Posterior cingulate gyrus (tissue), 11 donors: ENCODE data around the gene VPS13A.

ENCODE experiments used
- DNase-seq, 10 donors: peaks; one replicate each; pipeline versions ENCODE4 v3.0.0 to v3.0.0-alpha.2; 2020 to 2021; ENCODE audit warnings: mixed read lengths in 3 of 10
- intact Hi-C: fragments of 100-400 bp; cut with DNase I; formaldehyde crosslinking; loops from one replicate; pipeline ENCODE4 v1.15.1; 2023

VPS13A gene

DNA sequence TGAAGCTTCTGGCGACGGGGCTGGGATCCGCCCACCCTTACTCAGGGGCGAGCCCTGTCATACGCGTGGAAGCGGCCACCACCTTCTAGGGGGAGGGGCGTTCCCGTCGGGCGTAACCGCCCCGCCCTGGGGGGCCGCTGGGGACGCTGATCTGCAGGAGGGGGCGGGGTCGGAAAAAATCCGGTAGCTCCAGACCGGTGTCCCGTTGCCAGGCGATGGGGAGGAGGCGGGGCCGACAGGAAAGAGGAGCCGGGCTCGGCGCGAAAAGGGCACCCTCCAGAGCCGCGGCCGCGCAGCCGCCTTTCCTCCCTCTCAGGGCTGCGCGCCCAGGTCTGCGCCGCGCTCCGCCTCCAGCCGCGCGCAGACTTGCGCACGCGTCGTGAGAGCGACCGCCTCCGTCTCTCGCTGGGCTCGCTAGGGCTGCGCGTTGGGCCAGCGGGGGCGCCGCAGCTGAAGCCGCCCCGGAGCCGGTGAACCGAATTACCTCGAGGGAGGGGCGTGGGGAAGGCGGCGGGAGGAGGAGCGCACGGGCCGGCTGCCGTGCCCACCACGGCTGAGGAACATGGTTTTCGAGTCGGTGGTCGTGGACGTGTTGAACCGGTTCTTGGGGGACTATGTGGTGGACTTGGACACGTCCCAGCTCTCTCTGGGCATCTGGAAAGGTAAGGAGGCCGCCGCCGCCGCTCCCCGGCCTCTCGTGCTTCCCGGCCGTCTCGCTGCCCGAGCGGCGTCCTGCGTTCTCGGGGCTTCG, at the start of gene VPS13A:
Gene VPS13A, plus strand, starts transcription at position 392 of the 751 bp plus-strand sequence. Its CDS starts 171 bp downstream, at position 563.
- intact Hi-C loops = no loop called here
- DNase-seq = peak; percentile 56 to 97 (median 76)

DNA sequence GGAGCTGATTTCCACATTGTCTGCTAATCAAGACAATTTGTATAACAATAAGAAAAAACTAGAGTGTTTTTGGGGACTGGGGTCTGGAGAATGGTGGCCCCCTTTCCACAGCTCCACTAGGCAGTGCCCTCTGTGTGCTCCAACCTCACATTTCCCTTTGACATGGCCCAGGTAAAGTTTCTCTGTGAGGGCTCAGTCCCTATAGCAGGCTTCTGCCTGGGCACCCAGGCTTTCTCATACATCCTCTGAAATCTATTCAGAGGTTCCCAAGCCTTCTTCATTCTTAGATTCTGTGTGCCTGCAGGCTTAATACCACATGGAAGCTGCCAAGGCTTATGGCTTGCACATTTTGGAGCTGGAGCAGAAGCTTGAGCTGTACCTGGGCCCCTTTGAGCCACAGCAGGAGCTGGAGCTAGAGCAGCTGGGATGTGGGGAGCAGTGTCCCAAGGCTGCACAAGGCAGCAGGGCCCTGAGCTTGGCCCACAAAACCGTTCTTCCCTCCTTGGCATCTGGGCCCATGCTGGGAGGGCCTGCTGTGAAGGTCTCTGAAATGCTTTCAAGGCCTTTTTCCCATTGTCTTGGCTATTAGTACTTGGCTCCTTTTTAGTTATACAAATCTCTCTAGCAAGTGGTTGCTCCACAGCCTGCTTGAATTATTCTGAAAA, 49.1 kb upstream of the VPS13A start:
- DNase-seq = no peak
- intact Hi-C loops = no loop called here

DNA sequence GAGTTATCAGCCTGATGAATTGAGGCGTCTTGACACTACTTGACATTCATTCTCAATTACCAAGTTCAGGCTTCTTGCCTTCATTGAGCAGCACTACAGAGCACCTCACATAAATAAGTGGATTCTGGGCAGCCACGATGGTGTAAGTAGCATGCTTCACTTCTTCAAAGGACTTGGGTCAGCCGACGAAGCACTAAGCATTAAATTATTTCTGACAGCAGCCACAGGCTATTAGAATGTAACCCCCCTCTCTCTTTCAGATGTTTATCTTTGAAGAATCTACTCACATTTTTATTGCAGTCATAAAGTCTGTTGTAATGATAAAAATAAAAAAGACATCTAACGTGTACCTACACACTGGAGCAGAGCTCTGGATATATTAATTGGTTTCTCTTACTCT, 45.9 kb upstream of the VPS13A start:
- intact Hi-C loops = no loop called here

DNA sequence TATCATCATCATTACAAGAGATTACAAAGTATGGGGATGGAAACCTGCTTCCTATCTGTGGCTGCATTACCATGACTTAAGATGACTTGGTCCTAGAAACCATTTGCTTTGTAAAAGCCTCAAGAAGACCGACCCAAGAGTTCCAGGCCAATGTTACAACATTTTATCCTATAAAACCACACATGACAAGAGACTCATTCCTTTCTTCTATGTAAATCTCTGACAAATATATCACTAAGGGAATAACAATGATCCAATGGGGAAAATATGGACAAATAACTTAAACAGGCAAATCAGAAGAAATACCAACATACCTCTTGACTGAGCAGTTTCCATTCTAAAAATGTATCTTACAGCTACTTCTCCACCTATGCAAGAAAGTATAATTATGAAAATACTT, 44.3 kb upstream of the VPS13A start:
- intact Hi-C loops = no loop called here
- no peak for DNase-seq

More for the DNA sequence above, 45.9 kb upstream of the VPS13A start:
- DNase-seq = no peak

DNA sequence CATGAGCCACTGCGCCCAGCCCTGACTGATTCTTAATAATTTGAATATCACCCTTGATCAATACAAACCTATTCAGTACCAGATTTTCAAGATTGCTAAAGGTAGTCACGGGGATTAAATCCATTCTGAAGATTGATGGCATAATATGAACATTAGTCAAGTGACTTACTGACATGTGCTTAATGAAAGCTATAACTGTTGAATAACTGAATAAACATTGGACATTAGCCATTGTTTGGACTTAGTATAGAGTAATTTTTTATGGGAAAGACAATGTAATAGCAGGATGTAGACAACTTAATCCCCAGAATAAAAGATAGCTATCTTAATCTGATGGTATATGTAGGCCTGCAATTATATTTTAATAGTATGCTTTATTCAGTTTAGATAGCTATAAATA, 35.0 kb upstream of the VPS13A start:
- no peak for DNase-seq
- intact Hi-C loops = no loop called here

DNA sequence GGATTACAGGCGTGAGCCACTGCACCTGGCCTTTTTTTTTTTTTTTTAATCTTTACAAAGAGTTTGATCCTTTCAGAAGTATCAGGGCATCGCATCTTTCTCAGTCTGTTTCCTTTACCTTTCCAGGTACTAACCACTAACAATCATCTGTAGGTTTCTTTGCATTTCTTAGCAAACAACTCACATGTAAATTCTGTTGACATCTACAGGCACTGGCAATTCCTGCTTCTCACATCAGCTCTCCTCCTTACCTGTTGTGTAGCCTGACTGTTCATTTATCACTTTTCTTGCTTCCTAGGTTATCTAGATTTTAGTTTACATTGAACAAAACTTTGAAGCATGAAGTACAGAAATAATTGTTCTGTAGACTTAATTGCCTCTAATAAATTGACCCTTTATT, 27.5 kb upstream of the VPS13A start:
- DNase-seq = no peak
- intact Hi-C loops = loop anchor here (2.0 to 5.0 kb wide), 2 partner anchors 388 to 703 kb away; partner anchors contain the start of gene PCA3

DNA sequence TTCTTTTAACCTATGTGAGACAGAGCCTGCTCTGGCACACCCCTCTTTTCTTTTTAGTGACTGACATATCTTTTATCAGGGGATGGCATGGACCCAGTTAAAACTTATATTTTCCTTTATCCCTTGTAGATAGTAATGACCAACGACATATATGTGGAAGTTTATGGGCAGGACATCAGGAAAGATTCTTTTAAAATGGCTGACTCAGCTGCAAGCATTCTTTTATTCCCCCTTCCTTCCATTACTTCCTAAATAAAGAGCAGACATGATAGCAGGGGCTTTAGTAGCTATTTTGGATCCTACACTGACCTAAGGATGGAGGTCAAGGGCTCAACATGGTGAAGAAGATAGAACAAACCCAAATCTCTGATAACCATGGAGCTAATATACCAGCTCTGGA, 25.0 kb upstream of the VPS13A start:
- intact Hi-C loops = loop anchor here (5.0 kb wide), 1 partner anchor 390 kb away; the partner anchor contains the start of gene PCA3
- no peak for DNase-seq

DNA sequence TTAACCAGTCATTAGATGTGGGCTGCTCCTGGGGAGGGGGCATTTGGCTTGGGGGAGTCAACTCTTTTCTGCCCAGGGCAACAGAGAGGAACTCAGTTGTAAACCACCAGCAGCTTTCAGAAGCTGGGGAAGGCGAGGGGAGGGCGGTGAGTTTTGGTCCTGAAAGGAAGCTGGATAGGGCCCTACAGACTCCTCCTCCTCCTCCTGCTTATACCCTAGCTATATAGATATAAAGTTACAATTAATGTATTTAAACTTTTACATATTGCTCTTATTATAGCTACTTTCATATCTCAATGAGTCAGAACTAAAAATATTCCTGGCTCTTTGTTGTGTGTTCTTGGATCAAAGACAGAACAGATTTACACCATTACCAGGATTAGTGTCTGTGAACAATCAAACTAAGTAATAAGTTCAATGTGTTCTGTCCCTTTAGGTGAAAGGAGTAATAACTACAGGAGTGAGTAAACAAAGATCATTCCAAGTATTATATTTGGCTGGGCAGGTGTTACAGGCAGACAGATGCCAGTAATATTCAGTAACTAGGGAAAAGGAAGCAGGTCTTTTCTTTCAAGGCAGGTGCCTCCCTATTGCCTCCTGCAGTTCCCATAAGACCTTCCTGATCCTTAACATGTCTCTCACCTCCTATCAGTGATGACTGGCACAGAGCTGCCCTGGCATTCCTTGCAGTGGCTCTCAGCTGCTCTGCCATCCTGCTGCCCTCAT, 20.5 kb upstream of the VPS13A start:
- intact Hi-C loops = no loop called here
- no peak for DNase-seq

DNA sequence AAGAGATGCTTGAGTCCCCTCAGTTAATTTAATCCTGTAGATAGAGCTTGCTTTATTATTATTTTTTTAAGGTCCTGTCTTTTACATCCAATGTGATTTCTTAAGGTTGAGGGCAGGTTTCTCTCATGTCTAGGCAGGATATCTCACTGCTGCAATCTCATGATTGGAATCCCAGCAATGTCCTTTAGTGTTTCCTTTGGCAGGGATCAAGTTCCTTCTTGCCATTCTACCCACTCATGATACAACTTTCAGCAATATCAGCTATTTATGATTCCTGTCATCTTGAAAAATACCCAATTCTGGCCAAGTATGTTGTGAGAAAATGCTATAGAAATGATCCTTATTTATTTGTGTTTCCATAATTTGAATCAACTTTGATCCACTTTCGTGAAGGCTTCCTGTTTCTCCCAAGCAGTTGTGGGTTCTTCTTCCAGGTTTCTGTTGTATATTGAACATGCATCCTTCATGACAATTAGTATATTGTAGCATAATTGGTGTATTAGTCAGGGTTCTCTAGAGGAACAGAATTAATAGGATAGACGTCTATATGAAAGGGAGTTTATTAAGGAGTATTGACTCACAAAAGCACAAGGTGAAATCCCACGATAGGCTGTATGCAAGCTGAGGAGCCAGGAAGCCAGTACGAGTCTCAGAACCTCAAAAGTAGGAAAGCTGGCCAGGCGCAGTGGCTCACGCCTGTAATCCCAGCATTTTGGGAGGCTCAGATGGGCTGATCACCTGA, 18.4 kb upstream of the VPS13A start:
- DNase-seq = no peak
- intact Hi-C loops = no loop called here

DNA sequence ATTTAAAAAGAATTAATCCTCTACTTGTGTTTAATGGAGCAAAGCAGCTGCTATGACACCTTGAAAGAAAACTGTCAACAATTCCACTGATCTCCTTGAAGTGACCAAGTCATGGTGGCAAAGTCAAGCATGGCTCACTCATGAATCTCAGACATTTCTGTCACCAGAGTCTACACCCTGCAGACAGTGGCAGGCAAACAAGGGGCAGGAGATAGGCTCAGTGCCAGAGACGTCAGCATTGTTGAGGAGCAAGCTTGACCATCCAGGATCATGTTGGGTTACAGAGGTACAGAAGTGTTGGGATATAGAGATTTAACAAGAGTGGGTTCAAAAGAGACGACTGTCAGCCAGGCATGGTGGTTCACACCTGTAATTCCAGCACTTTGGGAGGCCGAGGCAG, 16.1 kb upstream of the VPS13A start:
- intact Hi-C loops = no loop called here
- DNase-seq = no peak

DNA sequence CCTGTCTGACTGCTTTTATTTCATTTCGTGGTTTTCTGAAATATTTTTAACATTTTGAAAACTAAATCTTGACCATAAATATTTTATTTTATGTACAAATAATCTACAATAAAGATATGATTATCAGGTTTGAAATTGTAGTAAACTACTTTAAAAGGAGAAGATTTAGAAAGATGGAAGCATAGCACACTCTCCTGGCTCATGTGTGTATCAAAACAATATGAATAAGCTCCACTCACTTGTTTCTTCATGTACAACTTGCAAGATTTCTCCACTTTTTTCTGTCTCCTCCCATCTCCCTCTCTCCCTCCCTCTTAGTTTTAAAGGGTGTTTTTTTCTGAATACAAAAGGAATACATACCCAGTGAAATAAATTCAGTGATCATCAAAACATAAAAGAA, 15.4 kb upstream of the VPS13A start:
- intact Hi-C loops = no loop called here
- DNase-seq = no peak

DNA sequence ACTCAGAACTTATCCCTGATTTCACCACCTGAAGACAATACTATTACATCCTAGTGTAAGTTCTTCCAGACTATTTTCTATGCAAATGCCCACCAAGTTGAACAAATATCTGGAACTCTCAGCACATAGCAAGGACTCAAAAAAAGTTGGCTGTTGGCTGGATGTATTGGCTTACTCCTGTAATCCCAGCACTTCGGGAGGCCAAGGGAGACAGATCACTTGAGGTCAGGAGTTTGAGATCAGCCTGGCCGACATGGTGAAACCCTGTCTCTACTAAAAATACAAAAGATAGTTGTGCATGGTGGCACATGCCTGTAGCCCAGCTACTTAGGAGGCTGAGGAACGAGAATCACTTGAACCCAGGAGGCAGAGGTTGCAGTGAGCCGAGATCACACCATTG, 15.0 kb upstream of the VPS13A start:
- no peak for DNase-seq
- intact Hi-C loops = no loop called here

DNA sequence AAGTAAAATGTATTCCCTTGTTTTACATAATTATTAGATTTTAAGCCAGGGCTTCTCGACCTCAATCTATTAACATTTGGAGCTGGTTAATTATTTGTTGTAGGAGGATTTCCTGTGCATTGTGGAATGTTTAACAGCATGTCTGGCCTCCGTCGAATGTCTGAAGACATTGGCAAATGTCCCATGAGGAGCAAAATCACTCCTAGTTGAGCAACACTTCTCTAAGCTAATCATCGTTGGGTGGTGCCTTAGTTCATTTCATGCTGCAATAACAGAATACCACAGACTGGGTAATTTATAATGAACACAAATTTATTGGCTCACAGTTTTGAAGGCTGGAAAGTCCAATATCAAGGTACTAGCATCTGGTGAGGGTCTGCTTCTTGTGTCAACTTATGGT, 13.4 kb upstream of the VPS13A start:
- no peak for DNase-seq

DNA sequence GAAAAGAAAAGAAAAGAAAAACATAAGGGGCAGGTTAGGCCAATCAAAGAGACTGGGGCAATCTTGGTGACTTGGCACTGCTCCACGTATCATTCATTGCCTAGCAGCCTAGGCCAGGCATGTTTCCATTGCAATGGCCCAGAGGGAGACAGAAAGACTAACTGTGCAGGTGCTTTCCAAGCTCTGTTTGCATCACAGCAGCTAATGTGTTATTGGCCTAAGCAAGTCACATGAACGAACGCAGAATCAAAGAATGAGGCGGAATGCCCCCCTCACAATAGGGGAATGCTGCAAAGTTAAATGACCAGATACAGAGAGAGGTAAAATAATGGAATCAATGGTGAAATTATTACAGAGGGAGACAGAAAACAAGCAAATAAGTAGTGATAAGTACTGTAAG, 11.1 kb upstream of the VPS13A start:
- DNase-seq = no peak
- intact Hi-C loops = no loop called here

More for the DNA sequence above, 13.4 kb upstream of the VPS13A start:
- intact Hi-C loops = no loop called here

DNA sequence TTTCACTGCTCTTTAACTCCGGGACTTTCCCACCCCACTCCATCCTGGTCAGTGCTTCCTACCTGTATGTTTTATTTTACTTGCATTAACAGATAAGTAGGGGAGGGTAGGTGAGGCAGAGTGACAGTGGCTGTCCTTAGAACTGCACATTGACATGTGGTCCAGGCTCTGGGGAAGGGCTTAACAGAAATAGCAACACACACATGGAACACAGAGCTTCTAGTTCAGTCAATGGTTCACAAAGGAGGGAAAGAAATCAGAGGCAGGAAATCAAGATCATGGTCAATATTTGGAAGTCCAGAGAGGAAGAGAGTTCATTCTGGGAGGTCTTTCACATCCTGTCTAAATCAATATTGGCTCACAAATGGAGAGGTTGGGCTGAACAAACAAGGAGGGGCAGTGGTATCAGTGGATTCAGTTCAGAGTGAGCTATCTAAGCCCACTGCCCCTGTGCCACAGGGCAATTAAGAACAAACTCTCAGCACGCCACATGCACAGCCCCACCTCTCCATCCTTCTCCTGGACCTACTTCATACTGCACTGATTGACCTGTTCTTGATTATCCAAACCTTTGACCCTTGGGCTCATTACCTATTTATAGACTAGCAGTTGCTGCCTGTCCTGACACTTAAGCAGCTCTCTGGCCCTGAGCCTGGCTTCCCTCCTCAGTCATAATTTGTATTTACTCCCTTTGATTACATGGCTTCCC, 6.2 kb upstream of the VPS13A start:
- DNase-seq = no peak
- intact Hi-C loops = no loop called here

DNA sequence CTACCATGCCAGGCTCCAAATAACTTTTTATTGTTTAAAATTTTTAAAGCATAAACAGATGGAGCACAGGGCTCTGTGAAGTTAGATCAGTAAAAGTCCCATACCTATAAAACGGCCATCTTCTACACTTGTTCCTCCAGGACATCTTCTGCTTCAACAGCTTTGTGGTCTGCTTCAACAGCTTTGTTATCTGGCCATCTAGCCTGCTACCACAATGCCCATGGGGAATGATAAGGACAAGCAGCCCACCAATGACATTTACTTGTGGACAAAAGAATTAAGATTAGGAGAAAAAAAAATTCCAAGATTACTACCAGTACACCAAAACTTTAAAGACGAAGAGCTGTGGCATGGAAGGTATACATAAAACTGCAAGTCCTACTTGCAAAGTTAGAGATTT, 2.2 kb upstream of the VPS13A start:
- intact Hi-C loops = no loop called here
- DNase-seq = no peak

DNA sequence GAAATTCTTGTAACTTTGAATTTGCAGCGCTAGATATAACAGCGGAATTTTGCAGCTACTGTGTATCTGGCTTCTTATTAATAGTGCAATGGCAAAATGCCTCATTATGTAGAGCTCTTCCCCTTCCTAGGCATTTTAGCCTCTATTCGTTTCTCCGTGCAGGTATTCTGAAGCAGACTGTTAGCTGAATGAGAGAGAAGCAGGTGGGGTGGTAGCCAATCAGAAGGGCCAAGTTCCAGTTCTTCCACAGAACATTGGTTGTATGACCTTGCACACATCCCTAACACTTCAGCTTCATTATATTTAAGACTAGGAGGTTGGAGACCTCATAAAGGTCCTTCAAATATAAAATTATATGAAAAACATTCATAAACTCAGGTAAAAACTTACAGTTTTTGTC, 1.2 kb upstream of the VPS13A start:
- DNase-seq = no peak
- intact Hi-C loops = no loop called here

DNA sequence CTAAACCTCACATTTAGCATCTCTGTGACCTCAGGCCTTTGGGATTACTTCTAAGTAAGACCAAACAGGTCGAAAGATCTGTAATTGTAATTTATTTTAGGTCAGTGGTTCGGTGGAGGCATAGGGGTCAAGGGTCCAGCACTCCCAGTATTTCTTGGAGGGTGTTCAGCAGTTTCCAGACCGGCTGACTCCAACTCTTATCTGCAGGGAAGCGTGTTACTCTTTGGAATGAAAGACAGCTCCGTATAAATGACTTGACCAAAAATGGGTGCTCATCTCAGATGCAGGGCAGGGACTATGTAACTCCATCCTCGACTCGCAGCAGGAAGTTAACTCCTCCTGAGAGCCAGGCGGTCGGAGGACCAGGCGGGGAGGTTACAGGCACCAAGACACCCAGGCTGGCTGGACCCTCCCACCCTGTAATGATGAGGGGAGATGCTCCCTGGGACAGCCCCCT, 620 bp upstream of the VPS13A start:
- DNase-seq = peak in 1 of 10 donors; percentile 30

DNA sequence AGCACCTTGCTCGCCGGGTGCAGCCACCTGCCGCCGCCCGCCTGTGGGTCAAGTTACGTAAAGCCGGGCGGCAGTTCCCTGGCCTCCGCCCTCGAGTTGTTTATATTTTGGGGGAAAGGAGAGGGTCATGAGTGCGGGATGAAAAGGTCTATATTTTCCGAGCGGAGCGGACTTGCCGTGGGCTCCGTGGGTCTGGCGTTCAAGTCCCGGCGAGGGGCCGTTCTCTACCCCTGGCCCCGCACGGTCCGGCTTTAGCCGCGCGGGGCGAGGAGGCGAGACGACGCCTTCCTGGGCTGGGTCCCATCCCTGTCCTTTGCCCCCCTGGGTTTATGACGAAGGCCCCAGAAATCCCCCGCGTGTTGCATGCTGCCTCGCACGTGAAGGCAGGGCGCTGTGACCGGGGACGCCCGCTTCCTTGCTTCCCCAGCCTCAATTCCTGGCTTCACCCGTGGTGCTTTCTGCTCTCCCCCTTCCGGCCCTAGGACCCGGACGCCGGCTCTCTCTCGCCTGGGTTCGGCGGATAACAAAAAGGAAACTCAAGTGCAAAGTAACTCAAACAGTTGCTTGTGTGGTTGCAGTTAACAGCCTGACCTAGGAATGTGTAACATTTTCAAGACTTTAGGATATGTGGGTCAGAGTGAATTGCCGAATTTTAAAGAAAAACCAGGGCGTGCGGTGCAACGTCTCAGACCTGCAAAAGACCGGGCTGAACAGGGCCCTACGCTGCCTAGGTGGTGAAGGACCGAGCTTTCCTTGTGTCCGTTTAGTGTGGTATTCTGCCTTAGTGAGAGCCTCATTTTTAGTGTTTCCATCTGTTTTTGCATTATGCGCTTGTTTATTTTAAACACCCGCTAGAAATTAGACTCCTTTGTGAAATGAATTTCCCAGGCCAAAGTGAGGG, 810 bp downstream of the VPS13A start:
- peak in 8 of 10 donors; percentile 21 to 86 (median 35) for DNase-seq
- intact Hi-C loops = no loop called here

More for the DNA sequence above, 620 bp upstream of the VPS13A start:
- intact Hi-C loops = no loop called here
